IPS-18c (cell line): Measurements from ENCODE around the gene PSAPL1.

Experiments used
- H3K4me3 ChIP-seq: 2 replicates; pipeline ENCODE4 v1.7.0; 2013; ENCODE audit warnings: low read depth, mild to moderate bottlenecking, low read length, moderate library complexity; ENCODE audit not compliant: insufficient read depth
- H3K9me3 ChIP-seq: one replicate; pipeline ENCODE4 v1.6.1; 2013; ENCODE audit warnings: mild to moderate bottlenecking, low read length, moderate library complexity; ENCODE audit not compliant: control insufficient read depth, insufficient read depth

The PSAPL1 gene

GRCh38 chr4:7439699-7440098 is 5.0 kb upstream of the PSAPL1 start:
- Histone ChIP-seq H3K4me3 (no peak overlapping the region), H3K9me3 (no peaks in the 10 kb centered on the region)

GRCh38 chr4:7436256-7436655 is 1.5 kb upstream of the PSAPL1 start:
- Histone ChIP-seq H3K4me3 (no peak overlapping the region), H3K9me3 (no peaks in the 10 kb centered on the region)

- H3K9me3 ChIP-seq = no peaks in the 10 kb centered on the region
- H3K4me3 ChIP-seq = no peak overlapping the region
Observed at GRCh38 chr4:7435471-7436061, 836 bp upstream of the PSAPL1 start.

- Histone ChIP-seq H3K4me3 (no peak overlapping the region), H3K9me3 (no peaks in the 10 kb centered on the region)
Observed at GRCh38 chr4:7434141-7434765, 477 bp downstream of the PSAPL1 start.

GRCh38 chr4:7433376-7434140 is 1.2 kb downstream of the PSAPL1 start:
- Histone ChIP-seq H3K9me3 (no peaks in the 10 kb centered on the region), H3K4me3 (no peak overlapping the region)

- H3K4me3 ChIP-seq = no peak overlapping the region
- H3K9me3 ChIP-seq = no peaks in the 10 kb centered on the region
Observed at GRCh38 chr4:7432531-7433375, 2.0 kb downstream of the PSAPL1 start.

GRCh38 chr4:7431696-7432530 is 2.8 kb downstream of the PSAPL1 start:
- Histone ChIP-seq H3K4me3 (no peak overlapping the region), H3K9me3 (no peaks in the 10 kb centered on the region)

GRCh38 chr4:7430965-7431695 is 3.6 kb downstream of the PSAPL1 start:
- H3K4me3 ChIP-seq = no peak overlapping the region
- no peaks in the 10 kb centered on the region for H3K9me3 ChIP-seq

GRCh38 chr4:7430368-7430964 is 4.3 kb downstream of the PSAPL1 start:
- Histone ChIP-seq H3K4me3 (no peak overlapping the region), H3K9me3 (no peaks in the 10 kb centered on the region)

GRCh38 chr4:7429601-7430078 is 5.1 kb downstream of the PSAPL1 start:
- Histone ChIP-seq H3K4me3 (no peak overlapping the region; the same call in 1 of the 2 replicates), H3K9me3 (no peaks in the 10 kb centered on the region)

GRCh38 chr4:7429069-7429416 is 5.7 kb downstream of the PSAPL1 start:
- no peak overlapping the region for H3K4me3 ChIP-seq
- H3K9me3 ChIP-seq = no peaks in the 10 kb centered on the region

GRCh38 chr4:7428261-7429068 is 6.3 kb downstream of the PSAPL1 start:
- Histone ChIP-seq H3K4me3 (no peak overlapping the region; the same call in 1 of the 2 replicates), H3K9me3 (no peaks in the 10 kb centered on the region)

- H3K9me3 ChIP-seq = no peaks in the 10 kb centered on the region
- no peak overlapping the region; the same call in 1 of the 2 replicates for H3K4me3 ChIP-seq
Observed at GRCh38 chr4:7427831-7428260, 6.9 kb downstream of the PSAPL1 start.

- H3K9me3 ChIP-seq = no peaks in the 10 kb centered on the region
- no peak overlapping the region for H3K4me3 ChIP-seq
Observed at GRCh38 chr4:7427361-7427760, 7.4 kb downstream of the PSAPL1 start.

- H3K9me3 ChIP-seq = no peaks in the 10 kb centered on the region
- H3K4me3 ChIP-seq = no peak overlapping the region
Observed at GRCh38 chr4:7426525-7427171, 8.1 kb downstream of the PSAPL1 start.
